ENCODE data around the gene MYBPH. TPM values are rescaled to one million over a fixed set of nuclear protein-coding genes. Genes with fewer than 3 reads are reported as not detected.

The MYBPH gene
- polyA plus RNA-seq, 2 donors, result not detected

DNA sequence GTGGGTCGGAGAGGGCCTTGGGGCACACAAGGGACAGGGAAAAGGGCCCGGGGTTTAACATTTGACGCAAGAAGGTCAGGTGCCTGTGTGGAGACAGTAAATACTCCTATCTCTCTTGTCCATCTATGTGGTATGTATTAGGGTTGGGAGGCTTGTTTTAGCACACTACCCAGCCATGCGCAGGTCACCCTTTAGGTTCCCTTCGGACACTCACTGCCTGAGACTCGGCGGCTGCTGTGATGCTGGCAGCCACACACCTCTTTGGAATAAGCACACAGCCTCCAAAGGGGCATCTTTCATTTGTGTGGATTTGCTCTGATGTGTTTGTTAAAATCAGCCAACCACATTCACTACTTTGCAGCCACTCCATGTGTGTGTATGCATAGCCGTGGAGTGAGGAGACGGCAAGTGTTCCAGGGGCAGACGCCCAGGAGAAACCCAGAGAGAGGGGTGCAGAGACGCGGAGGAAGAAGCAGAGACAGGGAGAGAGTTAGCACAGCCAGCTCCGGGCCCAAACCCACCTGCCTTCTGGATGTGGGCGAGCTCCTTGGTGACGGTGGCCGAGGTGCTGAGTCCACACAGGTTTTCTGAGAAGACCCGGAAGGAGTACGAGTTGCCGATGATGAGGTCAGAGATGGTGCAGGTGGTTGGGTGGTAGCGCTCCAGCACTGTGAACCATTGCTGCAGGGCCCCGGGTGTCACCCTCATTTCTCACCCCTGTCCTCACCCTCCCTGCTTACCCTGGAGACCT, 5.7 kb downstream of the MYBPH start:
- 84 to 85% methylated on average over 21 of the region's 21 CpGs for WGBS, 2 donors
- no peak overlapping the region for H3K27ac ChIP-seq (ENCODE audit: low read depth in 2 of 2, low read length in 1 of 2)
- no peak overlapping the region for H3K4me3 ChIP-seq (ENCODE audit: low read depth in 1 of 2, low read length in 2 of 2)
- H3K27me3 ChIP-seq (ENCODE audit: control insufficient read depth in 1 of 2, insufficient read depth in 2 of 2, low read length in 2 of 2), result no peaks in the 10 kb centered on the region
- no peaks in the 10 kb centered on the region for H3K4me1 ChIP-seq (ENCODE audit: control insufficient read depth in 2 of 2, insufficient read depth in 2 of 2, low read length in 1 of 2)
- no peaks in the 10 kb centered on the region for H3K9me3 ChIP-seq (ENCODE audit: control insufficient read depth in 2 of 2, insufficient read depth in 1 of 2, low read depth in 1 of 2, low read length in 1 of 2)
- no peaks in the 10 kb centered on the region for H3K36me3 ChIP-seq (ENCODE audit: control insufficient read depth in 2 of 2, insufficient read depth in 2 of 2, low read length in 1 of 2)

DNA sequence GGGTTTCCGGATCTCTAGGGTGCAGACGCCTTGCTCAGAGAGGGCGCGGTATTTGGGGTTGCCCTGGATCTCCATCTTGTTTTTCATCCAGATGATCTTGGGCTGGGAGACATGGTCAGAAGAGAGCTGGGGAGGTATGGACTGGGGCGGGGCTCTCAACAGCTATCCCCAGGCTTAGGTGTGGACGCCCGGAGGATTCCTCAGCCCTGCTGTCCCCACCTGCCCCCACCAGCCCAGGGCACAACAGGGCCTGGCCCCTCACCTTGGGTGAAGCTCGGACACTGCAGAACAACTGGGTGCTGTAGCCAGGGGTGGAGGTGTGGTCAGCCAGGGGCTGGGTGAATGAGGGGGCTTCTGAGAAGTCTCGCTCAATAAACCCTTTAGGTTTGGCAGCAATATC, 6.6 kb downstream of the MYBPH start:
- Histone ChIP-seq H3K4me3 (ENCODE audit: low read depth in 1 of 2, low read length in 2 of 2) (no peak overlapping the region), H3K9me3 (ENCODE audit: control insufficient read depth in 2 of 2, insufficient read depth in 1 of 2, low read depth in 1 of 2, low read length in 1 of 2) (no peaks in the 10 kb centered on the region), H3K27ac (ENCODE audit: low read depth in 2 of 2, low read length in 1 of 2) (no peak overlapping the region), H3K36me3 (ENCODE audit: control insufficient read depth in 2 of 2, insufficient read depth in 2 of 2, low read length in 1 of 2) (no peaks in the 10 kb centered on the region), H3K27me3 (ENCODE audit: control insufficient read depth in 1 of 2, insufficient read depth in 2 of 2, low read length in 2 of 2) (no peaks in the 10 kb centered on the region), H3K4me1 (ENCODE audit: control insufficient read depth in 2 of 2, insufficient read depth in 2 of 2, low read length in 1 of 2) (no peaks in the 10 kb centered on the region)
- 85 to 92% methylated on average over 9 of the region's 9 CpGs for WGBS, 2 donors

DNA sequence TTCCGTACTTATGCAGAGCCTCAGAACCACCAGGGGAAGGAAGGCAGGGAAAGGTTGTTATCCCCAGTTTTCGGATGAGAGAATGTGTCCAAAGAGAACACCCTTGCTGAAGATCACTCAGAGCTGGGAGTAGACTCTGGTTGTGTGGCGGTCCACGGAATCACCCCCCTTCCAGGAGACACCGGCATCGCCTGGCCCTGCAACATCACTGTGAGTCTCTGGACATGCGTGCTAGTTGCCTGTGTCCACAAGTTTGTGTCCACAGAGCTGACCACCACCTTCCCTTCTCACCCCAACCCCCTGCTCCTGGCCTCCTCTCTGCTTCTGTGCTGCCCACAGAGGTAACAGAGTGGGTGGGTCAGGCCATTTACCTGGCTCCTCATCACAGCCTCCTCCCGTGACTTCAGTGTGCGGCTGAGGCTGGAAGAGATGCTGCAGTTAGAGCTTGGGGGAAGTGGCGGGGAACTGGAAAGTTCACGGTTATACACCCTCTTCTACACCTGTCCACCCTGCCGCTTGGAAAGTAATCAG, 7.3 kb downstream of the MYBPH start:
- no peak overlapping the region for H3K4me3 ChIP-seq (ENCODE audit: low read depth in 1 of 2, low read length in 2 of 2)
- 95% methylated on average over 12 of the region's 12 CpGs for WGBS, 2 donors
- H3K4me1 ChIP-seq (ENCODE audit: control insufficient read depth in 2 of 2, insufficient read depth in 2 of 2, low read length in 1 of 2), result no peaks in the 10 kb centered on the region
- H3K27me3 ChIP-seq (ENCODE audit: control insufficient read depth in 1 of 2, insufficient read depth in 2 of 2, low read length in 2 of 2), result no peaks in the 10 kb centered on the region
- no peaks in the 10 kb centered on the region for H3K36me3 ChIP-seq (ENCODE audit: control insufficient read depth in 2 of 2, insufficient read depth in 2 of 2, low read length in 1 of 2)
- no peak overlapping the region for H3K27ac ChIP-seq (ENCODE audit: low read depth in 2 of 2, low read length in 1 of 2)
- H3K9me3 ChIP-seq (ENCODE audit: control insufficient read depth in 2 of 2, insufficient read depth in 1 of 2, low read depth in 1 of 2, low read length in 1 of 2), result no peaks in the 10 kb centered on the region

DNA sequence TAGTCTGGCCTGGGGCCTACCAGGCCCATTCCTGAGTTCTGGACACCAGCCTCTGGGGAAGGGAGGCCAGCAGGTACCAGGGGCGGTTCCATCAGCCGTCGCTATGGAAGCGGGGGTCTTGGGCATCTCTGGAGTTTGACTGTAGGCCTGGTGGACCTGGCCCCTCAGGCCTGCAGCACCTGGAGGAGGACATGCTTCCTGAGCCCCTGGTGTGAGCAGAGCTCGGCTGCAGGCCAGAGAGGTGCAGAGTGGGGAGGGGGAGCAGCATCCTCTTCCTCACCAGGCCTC, 7.8 kb downstream of the MYBPH start:
- WGBS, 2 donors, result 89 to 94% methylated on average over 5 of the region's 5 CpGs
- Histone ChIP-seq H3K27ac (ENCODE audit: low read depth in 2 of 2, low read length in 1 of 2) (no peak overlapping the region), H3K4me3 (ENCODE audit: low read depth in 1 of 2, low read length in 2 of 2) (no peak overlapping the region), H3K36me3 (ENCODE audit: control insufficient read depth in 2 of 2, insufficient read depth in 2 of 2, low read length in 1 of 2) (no peaks in the 10 kb centered on the region), H3K9me3 (ENCODE audit: control insufficient read depth in 2 of 2, insufficient read depth in 1 of 2, low read depth in 1 of 2, low read length in 1 of 2) (no peaks in the 10 kb centered on the region), H3K27me3 (ENCODE audit: control insufficient read depth in 1 of 2, insufficient read depth in 2 of 2, low read length in 2 of 2) (no peaks in the 10 kb centered on the region), H3K4me1 (ENCODE audit: control insufficient read depth in 2 of 2, insufficient read depth in 2 of 2, low read length in 1 of 2) (no peaks in the 10 kb centered on the region)

DNA sequence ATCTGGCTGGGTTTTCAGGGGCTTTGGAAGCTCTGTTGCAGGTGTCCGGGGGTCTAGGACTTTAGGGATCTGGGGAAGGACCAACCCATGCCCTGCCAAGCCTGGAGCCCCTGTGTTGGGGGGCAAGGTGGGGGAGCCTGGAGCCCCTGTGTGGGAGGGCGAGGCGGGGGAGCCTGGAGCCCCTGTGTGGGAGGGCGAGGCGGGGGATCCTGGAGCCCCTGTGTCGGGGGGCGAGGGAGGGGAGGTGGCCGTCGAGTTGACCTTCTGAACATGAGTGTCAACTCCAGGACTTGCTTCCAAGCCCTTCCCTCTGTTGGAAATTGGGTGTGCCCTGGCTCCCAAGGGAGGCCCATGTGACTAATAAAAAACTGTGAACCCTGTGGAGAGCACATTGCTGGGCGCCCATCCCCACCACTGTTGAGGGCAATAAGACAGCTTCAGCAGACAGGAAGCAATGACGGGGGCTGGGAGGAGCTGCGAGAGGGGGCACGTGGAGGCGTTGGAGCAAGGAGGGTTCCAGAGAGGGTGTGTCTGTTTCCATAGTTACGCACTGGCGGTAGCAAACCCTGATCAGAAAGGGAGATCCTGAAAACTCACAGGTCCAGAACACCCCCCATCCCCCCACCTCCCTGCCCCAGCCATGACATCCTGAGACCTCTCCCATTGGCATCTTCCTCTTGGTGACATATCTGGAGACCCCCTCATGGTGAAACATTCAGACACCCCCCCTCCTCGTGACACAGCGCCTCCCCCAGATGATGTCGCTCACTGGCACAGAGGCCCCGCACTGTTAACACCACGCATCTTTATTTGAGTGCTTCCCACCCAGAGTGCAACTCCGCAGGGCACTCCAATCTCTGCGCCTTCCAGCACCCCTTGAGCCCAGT, 8.4 kb downstream of the MYBPH start:
- Histone ChIP-seq H3K4me3 (ENCODE audit: low read depth in 1 of 2, low read length in 2 of 2) (no peak overlapping the region), H3K36me3 (ENCODE audit: control insufficient read depth in 2 of 2, insufficient read depth in 2 of 2, low read length in 1 of 2) (no peaks in the 10 kb centered on the region), H3K4me1 (ENCODE audit: control insufficient read depth in 2 of 2, insufficient read depth in 2 of 2, low read length in 1 of 2) (no peaks in the 10 kb centered on the region), H3K9me3 (ENCODE audit: control insufficient read depth in 2 of 2, insufficient read depth in 1 of 2, low read depth in 1 of 2, low read length in 1 of 2) (no peaks in the 10 kb centered on the region), H3K27me3 (ENCODE audit: control insufficient read depth in 1 of 2, insufficient read depth in 2 of 2, low read length in 2 of 2) (no peaks in the 10 kb centered on the region), H3K27ac (ENCODE audit: low read depth in 2 of 2, low read length in 1 of 2) (no peak overlapping the region)
- 80 to 81% methylated on average over 22 to 23 of the region's 23 CpGs for WGBS, 2 donors

DNA sequence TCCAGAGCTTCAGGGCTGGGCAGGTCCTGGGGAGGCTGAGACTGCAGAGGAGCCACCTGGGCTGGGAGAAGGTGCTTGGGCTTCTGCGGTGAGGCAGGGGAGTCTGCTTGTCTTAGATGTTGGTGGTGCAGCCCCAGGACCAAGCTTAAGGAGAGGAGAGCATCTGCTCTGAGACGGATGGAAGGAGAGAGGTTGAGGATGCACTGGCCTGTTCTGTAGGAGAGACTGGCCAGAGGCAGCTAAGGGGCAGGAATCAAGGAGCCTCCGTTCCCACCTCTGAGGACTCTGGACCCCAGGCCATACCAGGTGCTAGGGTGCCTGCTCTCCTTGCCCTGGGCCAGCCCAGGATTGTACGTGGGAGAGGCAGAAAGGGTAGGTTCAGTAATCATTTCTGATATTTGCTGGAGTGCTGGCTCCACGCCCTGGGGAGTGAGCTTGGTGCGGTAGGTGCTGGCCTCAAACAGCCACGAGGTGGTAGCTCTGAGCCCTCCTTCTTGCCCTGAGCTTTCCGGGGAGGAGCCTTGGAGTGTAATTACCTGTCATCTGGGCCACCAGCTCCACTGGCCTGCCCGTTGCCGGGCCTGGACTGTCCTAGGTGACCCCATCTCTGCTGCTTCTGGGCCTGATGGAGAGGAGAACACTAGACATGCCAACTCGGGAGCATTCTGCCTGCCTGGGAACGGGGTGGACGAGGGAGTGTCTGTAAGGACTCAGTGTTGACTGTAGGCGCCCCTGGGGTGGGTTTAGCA, 9.3 kb downstream of the MYBPH start:
- H3K27me3 ChIP-seq (ENCODE audit: control insufficient read depth in 1 of 2, insufficient read depth in 2 of 2, low read length in 2 of 2), result no peaks in the 10 kb centered on the region
- H3K27ac ChIP-seq (ENCODE audit: low read depth in 2 of 2, low read length in 1 of 2), result no peak overlapping the region
- no peak overlapping the region for H3K4me3 ChIP-seq (ENCODE audit: low read depth in 1 of 2, low read length in 2 of 2)
- no peaks in the 10 kb centered on the region for H3K4me1 ChIP-seq (ENCODE audit: control insufficient read depth in 2 of 2, insufficient read depth in 2 of 2, low read length in 1 of 2)
- no peaks in the 10 kb centered on the region for H3K36me3 ChIP-seq (ENCODE audit: control insufficient read depth in 2 of 2, insufficient read depth in 2 of 2, low read length in 1 of 2)
- WGBS, 2 donors, result 59 to 67% methylated on average over 14 of the region's 14 CpGs
- no peaks in the 10 kb centered on the region for H3K9me3 ChIP-seq (ENCODE audit: control insufficient read depth in 2 of 2, insufficient read depth in 1 of 2, low read depth in 1 of 2, low read length in 1 of 2)

DNA sequence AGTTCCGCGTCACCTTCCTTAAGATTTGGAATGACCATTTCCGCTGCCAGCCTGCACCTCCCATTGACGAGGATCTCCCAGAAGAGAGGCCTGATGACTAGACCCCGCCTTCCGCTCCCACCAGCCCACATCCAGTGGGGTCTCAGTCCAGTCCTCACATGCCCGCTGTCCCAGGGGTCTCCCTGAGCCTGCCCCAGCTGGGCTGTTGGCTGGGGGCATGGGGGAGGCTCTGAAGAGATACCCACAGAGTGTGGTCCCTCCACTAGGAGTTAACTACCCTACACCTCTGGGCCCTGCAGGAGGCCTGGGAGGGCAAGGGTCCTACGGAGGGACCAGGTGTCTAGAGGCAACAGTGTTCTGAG, 9.8 kb downstream of the MYBPH start:
- H3K27ac ChIP-seq (ENCODE audit: low read depth in 2 of 2, low read length in 1 of 2), result no peak overlapping the region
- no peaks in the 10 kb centered on the region for H3K27me3 ChIP-seq (ENCODE audit: control insufficient read depth in 1 of 2, insufficient read depth in 2 of 2, low read length in 2 of 2)
- no peak overlapping the region for H3K4me3 ChIP-seq (ENCODE audit: low read depth in 1 of 2, low read length in 2 of 2)
- 93 to 95% methylated on average over 8 of the region's 8 CpGs for WGBS, 2 donors
- H3K9me3 ChIP-seq (ENCODE audit: control insufficient read depth in 2 of 2, insufficient read depth in 1 of 2, low read depth in 1 of 2, low read length in 1 of 2), result no peaks in the 10 kb centered on the region
- no peaks in the 10 kb centered on the region for H3K36me3 ChIP-seq (ENCODE audit: control insufficient read depth in 2 of 2, insufficient read depth in 2 of 2, low read length in 1 of 2)
- H3K4me1 ChIP-seq (ENCODE audit: control insufficient read depth in 2 of 2, insufficient read depth in 2 of 2, low read length in 1 of 2), result no peaks in the 10 kb centered on the region

DNA sequence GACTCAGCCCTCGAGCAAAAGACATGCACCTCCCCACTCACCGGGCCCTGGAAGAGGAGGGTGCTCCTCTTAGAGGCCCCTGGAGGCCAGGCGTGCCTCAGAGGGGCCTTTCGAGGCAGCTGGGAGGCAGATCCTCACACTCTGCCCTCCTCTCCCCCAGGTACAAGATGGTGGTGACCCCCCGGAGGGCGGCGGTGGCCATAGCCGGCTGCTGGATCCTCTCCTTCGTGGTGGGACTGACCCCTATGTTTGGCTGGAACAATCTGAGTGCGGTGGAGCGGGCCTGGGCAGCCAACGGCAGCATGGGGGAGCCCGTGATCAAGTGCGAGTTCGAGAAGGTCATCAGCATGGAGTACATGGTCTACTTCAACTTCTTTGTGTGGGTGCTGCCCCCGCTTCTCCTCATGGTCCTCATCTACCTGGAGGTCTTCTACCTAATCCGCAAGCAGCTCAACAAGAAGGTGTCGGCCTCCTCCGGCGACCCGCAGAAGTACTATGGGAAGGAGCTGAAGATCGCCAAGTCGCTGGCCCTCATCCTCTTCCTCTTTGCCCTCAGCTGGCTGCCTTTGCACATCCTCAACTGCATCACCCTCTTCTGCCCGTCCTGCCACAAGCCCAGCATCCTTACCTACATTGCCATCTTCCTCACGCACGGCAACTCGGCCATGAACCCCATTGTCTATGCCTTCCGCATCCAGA, 10.4 kb downstream of the MYBPH start:
- Histone ChIP-seq H3K36me3 (ENCODE audit: control insufficient read depth in 2 of 2, insufficient read depth in 2 of 2, low read length in 1 of 2) (no peaks in the 10 kb centered on the region), H3K27ac (ENCODE audit: low read depth in 2 of 2, low read length in 1 of 2) (no peak overlapping the region), H3K4me3 (ENCODE audit: low read depth in 1 of 2, low read length in 2 of 2) (no peak overlapping the region), H3K4me1 (ENCODE audit: control insufficient read depth in 2 of 2, insufficient read depth in 2 of 2, low read length in 1 of 2) (no peaks in the 10 kb centered on the region), H3K9me3 (ENCODE audit: control insufficient read depth in 2 of 2, insufficient read depth in 1 of 2, low read depth in 1 of 2, low read length in 1 of 2) (no peaks in the 10 kb centered on the region), H3K27me3 (ENCODE audit: control insufficient read depth in 1 of 2, insufficient read depth in 2 of 2, low read length in 2 of 2) (no peaks in the 10 kb centered on the region)
- WGBS, 2 donors, result 90 to 91% methylated on average over 28 of the region's 28 CpGs
